HG03060 (cell line): Measurements from ENCODE around the gene TRPV4.

Experiments used
- ATAC-seq: cut with Tn5 transposase; IDR thresholded peaks from one replicate; pipeline ENCODE4 v1.9.1; 2021; ENCODE audit warnings: low read depth, moderate number of reproducible peaks; ENCODE audit not compliant: unreplicated experiment

Gene TRPV4

DNA sequence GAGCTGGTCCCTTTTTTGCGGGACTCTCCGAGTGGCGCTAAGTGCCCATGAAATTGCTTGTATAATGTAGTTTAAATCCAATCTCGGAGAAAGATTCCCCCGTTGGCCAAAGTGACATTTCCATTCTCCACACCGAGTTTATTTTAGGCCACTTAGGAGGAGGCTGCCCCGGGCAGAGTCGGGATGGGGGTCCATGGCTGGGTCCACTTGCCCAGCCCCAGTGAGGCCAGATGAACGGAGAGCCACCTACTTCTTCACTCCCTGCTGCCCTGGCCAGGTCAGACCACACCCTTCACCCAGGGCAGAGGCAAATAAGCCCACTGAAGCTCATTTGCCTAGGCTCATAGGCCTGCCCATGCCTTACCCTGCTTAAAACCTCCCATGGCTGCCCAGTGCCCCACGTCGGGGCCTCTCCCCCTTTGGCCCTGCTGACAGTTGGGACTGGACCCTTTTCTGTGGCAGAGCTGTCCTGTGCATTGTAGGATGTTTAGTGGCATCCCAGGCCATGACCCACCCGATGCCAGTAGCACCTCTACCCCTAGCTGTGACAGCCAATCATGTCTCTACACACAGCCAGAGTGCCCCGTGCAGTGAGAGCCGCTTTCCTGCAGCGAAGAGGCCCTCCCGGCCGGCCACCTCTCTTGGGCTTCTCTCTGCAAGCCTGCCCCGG, 68.3 kb downstream of the TRPV4 start:
- no peak for ATAC-seq

DNA sequence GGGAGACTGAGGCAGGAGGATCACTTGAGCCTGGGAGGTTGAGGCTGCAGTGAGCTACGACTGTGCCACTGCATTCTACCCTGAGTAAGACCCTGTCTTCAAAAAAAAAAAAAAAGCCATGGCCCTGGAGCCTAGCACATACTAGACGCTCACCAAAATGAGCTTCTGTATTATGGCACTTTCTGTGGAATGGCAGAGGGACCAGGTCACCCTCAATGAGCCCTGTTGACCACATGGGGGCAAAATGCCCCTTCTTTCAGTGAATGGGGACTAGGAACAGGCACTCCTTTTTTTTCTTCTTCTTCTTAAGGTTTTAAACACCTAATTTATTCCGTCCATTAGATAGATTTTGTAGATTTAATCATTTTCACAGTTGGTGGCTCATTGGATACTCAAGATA, 69.1 kb downstream of the TRPV4 start:
- ATAC-seq: no peak

DNA sequence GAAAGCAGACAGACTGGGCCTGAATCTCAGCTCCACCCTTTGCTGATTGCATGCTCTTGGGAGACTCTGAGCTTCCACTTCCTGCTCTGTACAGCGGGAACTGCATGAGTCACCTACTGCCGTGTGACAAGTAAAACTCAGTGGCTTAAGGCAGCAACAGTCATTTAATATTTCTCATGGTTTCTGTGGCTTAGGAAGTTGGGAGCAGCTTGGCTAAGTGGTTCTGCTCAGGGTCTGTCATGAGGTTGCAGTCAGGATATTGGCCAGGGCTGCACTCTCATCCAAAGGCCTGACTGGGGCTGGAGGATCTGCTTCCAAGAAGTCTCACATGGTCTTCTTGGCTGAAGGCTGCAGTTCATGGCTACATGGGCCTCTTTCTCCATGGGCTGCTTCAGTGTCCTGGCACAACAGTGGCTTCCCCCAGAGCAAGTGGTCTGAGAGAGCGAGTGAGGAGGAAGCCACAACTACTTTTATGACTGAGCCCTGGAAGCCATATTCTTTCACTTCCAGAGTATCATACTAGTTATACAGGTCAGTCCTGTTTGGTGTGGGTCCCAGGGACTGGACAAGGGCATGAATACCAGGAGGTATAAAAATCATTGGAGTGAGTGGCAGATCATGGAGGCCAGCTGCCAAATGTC, 69.9 kb downstream of the TRPV4 start:
- ATAC-seq: no peak

DNA sequence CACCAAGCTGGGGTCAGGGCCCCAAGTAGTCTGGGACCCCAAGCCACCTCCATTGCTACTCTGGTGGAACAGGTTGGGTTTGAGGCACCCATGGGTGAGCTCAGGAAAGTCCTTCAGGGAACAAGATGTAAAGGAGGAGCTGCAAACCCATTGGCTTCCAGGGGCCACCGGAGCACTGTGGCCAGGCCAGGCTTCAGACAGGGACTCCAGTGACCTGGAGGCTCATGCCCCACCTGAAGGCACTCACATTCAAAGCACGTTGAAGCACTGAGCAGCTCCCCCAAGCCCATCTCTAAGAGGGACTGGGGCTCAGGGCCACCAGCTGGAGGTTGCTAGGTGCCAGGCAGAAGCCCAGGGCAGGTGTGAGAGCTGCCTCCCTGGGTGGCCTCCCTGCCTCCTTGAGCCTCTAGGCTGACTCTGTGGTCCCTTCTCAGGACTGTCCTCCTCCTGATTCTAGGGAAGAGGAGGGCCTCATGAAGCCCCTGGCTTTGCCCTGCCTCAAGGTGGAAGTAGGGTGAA, 70.5 kb downstream of the TRPV4 start:
- ATAC-seq: no peak

DNA sequence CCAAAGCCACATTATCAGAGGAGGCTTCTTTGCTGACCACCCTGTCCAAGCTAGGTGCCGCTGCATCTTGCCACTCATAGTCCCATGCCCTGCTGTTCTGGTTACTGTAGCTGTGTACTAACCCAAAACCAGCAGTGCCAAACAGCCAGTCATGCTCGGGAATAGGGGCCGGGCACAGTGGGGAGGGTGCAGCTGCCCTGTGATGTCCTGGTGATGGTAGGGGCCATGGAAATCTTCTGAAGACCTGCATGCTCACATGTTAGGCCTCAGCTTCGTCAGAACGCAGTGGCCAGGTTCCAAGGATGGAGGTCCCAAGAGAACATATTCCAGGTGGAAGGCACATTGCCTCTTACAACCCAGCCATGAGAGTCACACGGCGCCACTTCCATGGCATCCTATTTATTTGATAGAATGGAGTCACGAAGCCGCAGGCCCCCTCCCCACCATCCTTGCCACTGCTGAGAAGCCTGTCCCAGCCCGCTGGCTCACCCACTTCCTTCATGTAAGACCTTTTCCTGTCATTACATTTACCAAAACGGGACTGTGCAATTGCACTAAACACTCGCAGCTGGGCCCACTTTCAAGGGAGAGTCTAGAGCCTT, 71.0 kb downstream of the TRPV4 start:
- no peak for ATAC-seq

DNA sequence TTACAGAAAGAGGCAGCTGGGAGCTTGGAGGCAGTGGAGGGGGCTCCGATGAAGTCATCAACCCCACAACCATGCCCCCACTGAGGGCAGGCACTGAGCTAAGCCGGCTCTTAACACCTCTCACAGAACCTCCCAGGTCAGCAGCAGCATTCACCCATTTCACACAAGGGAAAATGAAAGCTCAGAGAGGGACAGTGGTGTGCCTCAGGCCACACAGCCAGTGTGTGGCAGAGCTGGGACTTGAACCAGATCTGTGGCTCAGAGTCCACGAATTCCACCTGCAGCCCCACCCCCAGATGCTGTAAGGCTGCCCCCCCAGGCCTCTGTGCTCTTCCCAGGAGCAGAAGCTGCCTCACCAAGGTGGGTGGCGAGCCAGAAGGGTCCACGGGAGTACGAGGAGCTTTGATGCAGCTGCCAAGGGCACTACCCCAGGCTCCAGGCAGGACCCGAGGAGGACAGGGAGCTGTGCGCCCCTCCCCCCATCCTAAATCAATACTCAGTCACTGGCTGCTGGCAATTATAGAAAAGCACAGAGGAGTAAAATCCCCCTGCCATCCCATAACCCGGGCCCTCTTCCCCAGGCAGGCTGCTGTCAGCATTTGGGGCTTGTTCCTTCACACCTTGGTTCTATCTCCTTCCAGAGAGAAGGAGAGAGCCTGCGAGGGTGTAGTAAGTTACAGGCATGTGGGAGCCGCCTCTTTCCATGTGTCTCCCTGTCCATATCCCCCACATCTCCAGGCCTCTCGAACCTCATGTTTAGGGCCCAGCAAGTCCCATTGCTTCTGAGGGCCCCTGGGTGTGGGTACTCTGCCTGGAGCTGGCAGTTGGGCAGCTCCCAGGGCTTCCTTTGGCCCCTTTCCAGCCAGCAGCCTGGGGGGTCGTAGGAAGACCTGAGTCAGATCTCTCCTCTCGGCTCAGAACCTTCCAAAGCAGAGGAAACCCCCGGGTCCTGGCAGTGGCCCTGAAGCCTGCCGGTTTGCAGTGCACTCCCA, 72.0 kb downstream of the TRPV4 start:
- ATAC-seq: no peak

DNA sequence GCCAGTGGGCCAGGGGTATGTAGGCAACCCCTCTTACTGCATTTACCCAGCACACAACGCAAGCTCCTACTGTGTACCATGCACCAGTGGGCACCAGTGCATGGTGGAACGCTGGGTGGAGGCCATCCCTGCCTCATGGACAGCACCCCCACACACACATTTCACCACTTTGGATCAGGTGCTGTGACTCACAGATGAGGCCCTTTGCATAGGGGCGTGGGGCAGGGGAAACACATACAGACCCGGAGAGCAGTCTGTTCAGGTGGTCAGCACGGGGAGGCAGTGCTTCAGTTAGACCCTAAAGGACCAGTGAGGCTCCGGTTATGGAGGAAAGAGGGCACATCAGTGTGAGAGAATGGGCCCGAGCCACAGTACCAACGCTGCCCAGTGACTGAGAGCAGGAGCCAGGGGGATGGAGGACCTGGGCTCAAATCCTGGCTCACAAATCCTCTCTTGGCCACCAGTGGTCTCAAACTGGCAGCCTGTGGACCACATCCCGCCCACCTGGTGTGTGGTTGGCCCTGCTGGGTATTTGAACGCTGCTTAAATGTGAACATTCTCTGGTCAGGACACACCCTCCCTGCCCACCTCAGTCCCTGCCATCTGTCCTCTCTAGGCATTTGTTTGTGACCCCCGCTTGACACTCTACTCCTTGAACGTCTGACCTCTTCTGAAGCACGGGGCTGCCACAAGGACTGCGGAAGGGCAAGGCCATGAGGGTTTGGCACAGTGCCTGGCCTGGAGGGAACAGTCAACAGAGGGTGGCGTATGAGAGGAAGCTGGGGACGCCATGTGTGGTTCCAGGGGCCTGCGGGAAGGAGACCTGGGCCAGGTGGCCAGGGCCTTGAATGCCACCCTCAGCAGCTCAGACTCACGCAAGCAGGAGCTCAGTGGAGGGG, 72.9 kb downstream of the TRPV4 start:
- ATAC-seq: no peak

DNA sequence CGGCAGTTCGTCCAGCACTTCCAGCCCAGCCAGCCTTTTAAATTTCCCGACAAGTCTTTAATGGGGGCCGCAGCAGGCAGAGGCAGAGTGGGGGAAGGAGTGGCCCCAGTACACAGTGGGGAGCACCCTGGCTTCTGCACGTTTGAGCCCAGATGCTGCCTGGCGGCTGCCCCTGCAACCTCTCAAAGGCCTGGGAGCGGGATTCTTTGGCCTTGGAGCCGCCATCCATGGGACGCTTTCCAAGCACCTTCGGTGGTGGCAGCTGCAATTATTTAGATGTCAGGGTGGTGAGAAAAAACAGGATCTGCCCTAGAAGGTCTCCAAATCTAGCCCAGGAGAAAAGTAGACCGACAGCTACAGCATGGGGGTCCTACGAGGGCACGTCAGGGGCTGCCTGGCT, 73.6 kb downstream of the TRPV4 start:
- no peak for ATAC-seq

DNA sequence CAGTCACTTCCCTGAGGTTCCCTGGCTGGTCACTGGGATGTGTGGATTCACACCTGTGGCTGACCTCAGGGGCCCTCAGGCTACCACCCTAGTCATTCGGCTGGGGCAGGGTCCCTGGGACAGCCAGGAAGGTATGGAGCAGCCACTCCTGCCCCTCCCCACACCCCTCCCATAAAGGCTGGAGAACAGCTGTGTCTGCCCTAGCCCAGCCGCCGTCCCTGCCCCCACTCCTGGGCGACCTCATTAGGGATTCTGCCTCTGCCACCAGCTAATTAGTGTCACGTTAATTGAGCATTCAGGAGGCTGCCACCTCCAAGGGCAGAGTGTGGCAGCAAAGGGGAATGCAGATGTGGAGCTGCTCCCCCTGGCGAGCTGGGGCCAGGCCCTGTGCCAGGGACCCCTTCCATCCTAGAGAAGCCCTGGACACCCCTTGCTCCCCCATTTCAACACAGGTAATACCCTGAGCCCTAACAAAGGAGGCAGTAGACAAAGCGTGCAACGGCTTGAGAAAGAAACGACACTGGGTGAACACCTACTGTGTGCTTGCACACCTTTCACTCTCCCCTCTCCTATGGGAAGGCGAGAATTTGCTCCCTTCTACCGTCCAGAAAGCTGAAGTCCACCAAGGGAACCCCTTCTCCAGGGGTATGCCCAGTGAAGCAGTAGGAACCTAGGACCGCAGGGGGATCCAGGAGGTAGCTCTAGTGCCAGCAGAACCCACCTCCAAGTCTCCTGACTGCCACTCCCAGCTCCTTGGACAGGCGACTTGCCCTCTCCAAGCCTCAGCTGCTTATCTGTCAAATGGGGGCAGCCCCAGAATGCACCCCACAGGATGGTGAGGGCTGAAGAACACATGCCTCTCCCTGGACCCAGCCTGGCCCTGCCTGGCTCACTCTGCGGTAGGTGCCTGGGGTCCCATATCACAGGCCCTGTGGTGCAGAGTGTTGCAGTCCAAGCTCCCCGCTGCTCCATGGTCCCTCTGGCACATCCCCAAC, 74.5 kb downstream of the TRPV4 start:
- ATAC-seq: no peak

DNA sequence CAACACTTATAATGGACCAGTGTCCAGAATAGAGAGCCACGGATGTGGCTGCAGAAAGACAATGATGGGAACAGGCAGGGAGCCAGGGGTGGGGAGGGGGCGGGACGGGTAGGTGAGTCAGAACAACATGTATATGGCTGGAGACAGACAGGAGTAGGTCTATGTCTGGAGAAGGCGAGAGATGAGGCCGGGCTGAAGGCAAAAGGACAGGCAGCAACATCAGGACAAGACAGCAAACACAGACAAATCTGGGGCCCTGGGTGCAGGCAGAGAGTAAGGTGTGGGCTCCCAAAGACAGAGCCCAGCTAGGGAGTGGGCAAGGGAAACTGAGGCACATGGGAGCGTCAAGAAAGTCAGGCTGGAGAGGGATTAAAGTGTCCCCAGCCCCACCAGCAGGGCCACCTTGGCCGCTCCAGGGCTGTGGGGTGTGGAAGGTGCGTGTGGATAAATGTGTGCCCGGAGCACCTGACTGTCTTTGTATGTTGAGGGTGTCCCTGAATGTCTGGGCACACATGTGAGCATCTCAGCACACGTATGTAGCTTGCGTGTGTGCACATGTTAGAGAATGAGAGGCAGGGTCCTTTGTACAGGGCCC, 75.4 kb downstream of the TRPV4 start:
- no peak for ATAC-seq

DNA sequence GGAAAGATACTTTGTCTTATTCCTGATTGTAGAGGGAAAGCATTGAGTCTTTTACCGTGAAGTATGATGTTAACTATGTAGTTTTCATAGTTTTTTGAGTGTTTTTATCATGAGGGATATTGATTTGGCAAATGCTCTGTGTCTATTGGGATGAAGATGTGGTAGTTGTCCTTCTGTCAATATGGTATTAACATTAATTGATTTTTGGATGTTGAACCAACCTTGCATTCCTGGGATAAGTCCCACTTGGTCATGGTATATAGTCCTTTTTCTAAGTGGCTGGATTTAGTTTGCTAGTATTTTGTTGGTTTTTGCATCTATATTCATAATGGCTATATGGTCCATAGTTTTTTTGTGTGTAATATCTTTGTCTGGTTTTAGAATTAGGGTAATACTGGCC, 76.7 kb downstream of the TRPV4 start:
- no peak for ATAC-seq

DNA sequence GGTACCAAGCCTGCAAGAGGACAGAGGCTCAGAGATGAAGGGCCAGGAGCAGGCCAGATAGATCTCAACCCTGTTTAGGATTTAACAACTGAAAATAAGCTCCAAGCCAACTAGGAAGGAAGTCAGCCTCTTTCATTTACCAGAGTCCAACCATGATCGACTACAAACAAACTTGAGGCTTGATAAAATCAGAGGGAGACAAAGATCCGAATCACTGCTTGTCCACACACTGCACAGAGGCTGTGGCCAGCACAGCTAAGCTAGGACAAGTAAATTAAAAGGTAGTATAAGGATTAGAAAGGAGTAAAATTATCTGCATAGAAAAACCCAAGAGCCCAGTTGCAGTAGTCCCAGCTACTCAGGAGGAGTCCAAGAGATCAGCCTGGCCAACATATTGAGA, 79.2 kb downstream of the TRPV4 start:
- ATAC-seq: no peak

DNA sequence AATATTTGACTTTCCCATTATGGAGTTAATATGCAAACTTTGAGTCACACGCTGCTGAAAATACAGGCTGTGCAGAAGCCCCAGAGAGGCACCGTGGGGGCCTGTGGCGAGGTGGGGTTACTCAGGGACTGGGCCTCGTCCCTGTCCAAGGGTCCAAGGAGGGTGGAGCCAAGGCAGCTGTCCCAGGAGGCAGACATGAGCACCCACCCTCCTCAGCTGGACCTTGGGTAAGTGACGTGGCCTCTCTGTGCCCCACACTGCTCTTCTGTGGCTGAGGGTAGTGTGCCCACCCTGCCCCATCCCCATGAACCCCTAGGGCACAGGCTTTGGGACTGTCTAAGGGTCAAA, 80.2 kb downstream of the TRPV4 start:
- no peak for ATAC-seq

DNA sequence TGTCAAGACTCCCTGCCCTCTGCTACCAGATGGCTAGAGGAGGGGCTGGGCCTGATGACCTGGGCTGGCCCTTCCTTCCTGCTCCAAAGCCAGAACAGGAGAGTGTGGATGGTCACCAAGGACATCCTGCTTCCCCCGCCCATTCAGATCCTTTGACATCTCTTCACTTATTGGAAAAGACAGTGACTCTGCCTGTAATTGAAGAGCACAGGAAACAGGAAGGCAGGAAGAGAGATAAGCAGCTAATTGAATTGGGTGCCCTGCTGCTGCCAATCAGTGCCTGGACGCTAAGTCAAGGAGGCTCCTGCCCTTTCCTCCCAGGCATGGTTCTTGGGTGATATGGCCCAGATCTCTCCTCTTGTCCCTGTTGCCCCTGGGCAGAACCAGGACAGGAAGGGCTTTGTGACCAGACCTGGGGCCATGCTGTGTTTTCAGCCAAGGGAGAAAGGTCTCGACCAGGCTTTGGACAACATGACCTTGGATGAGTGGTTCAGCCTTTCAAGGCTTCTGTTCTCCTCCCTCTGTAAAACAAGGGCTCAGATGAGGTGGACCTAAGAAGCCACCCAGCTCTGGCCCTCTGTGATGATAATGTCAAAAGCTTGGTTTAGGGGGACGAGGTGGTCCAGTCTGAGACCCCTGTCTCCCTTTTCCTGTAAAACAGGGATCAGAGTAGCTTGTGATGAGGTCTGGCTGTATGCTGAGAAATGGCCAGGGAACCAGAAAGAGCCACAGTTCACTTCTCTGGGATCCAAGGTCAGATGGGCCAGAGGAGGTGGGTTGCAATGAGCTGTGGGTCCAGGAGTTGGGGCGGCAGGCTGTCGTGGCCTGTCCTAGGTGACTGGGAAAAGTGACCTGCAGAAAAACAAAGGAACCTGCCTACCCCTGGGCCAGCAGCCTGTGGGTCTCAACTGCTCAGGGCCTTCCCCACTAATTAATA, 80.8 kb downstream of the TRPV4 start:
- no peak for ATAC-seq

DNA sequence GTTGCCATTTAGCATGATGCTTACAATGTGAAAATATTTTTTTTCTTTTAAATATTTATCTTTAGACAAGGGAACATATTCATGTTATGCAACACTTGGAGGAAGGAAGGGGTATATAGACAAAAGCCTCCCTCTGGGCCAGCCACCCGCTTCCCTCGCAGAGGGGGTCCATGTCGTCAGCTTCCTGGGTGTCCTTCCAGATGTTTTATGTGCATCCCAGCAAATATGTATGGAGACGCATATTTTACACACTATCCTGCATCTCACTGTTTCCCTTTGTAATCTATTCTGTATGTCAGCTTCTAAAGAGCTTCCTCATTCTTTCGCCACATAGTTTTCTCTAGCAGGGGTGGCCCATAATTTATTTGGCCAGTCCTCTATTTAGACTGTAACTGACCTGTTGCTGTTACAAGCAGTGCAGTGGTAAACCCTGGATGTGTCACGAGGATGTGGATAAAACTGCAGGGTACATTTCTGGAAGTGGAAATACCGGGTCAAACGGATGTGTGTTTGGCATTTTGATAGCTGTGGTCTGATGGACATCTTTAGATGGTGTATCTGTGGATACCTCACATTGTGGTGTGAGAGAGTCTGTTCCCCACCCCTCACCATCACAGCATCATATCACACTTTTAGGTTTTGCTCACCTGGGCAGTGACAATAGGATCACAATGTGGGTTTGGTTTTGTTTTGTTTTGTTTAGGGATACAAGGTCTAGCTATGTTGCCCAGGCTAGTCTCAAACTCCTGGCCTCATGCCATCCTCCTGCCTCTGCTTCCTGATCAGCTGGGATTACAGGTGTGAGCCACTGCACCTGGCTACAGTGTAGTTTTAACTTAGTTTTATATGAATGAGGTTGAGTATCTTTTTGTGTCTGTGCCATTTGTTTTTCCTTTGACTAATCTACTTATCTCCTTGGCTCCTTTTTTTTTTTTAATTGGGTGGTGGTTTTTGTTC, 87.9 kb downstream of the TRPV4 start:
- no peak for ATAC-seq

DNA sequence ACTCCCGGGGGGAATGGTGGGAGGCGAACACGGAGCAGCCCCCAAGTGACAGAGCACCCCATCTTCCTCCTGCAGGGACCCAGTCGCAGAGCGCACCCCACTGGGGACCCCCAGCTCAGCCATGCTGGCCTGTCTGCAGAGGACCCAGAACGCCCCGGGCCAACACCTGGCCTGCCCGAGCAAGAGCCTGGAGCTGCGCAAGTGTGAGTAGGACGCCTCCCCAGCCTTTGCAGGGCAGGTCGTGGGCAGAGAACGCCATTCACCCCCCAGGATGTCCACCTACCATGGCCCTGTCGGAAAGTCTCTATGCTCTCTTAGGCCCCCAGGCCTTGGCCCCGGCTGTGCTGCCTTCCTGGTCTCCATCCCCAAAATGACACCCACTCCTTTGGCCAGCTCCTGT, 89.2 kb downstream of the TRPV4 start:
- ATAC-seq: no peak
